ENCODE data around the gene UBQLN4. TPM values are rescaled to one million over a fixed set of nuclear protein-coding genes. Genes with fewer than 3 reads are reported as not detected.

The UBQLN4 gene
- total and polyA plus RNA-seq, 9 of the 15 experiments (the other 6 are each of a cell fraction or from before 2014, with no cell fraction given): 13.5 to 65.5 (median 37.0) TPM

GRCh38 chr1:156082309-156083091, 28.9 kb upstream of the UBQLN4 start, which contains the start of gene MEX3A (continued):
- TF ChIP-seq STAT6 (CRISPR knock-in tag; IDR thresholded peaks at IDR 0.05): no peak
- no peak for TF ChIP-seq PKNOX1 (IDR thresholded peaks at IDR 0.05)
- no peak for TF ChIP-seq ATF1 (CRISPR knock-in tag; IDR thresholded peaks at IDR 0.05)
- TF ChIP-seq ATF1 (tag; IDR thresholded peaks at IDR 0.05): peak; percentile 62; the same call in 1 of the 2 replicates
- TF ChIP-seq ZBTB40 (IDR thresholded peaks at IDR 0.05): no peak
- TF ChIP-seq ZBTB40 (CRISPR knock-in tag; IDR thresholded peaks at IDR 0.05): no peak
- TF ChIP-seq SMAD4 (CRISPR knock-in tag; conservative IDR thresholded peaks at IDR 0.05): no peak
- TF ChIP-seq IRF1 (CRISPR knock-in tag; IDR thresholded peaks at IDR 0.05; ENCODE audit: borderline replicate concordance): no peak
- TF ChIP-seq KAT7 (CRISPR knock-in tag; IDR thresholded peaks at IDR 0.05; ENCODE audit: borderline replicate concordance): no peak
- TF ChIP-seq MEIS2 (IDR thresholded peaks at IDR 0.05; ENCODE audit: partially characterized antibody): no peak
- no peak for TF ChIP-seq SMAD3 (CRISPR knock-in tag; conservative IDR thresholded peaks at IDR 0.05)
- TF ChIP-seq HINFP (tag; conservative IDR thresholded peaks at IDR 0.05; ENCODE audit: low read depth): no peak
